ENCODE data around the gene TGM6.

TGM6 gene

DNA sequence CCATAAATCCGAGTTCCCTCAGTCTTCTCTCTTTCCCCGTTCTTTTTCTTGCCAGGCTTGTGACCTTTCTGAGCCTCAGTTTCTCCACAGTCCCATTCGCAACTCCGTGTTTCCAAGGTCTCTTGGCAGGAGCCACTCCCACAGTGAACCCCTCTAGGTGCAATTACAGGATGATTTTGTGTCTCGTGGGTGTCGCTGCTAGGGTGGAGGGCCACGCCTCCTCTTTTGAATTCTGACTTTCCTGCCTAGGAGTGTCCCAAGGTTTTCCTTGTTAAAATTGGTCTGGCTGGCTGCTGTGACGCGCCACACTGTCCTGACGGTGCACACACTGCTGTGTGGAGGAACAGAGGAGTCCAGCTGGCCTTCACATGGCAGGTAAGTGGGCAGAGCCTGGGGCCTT, at the start of gene TGM6:
Gene TGM6, plus strand, starts transcription at position 301 of the 400 bp plus-strand sequence. Its CDS starts 68 bp downstream, at position 369.
- DNase-seq = no peak

- DNase-seq = no peak
Observed at GRCh38 chr20:2331106-2331505, 49.6 kb upstream of the TGM6 start.

DNA sequence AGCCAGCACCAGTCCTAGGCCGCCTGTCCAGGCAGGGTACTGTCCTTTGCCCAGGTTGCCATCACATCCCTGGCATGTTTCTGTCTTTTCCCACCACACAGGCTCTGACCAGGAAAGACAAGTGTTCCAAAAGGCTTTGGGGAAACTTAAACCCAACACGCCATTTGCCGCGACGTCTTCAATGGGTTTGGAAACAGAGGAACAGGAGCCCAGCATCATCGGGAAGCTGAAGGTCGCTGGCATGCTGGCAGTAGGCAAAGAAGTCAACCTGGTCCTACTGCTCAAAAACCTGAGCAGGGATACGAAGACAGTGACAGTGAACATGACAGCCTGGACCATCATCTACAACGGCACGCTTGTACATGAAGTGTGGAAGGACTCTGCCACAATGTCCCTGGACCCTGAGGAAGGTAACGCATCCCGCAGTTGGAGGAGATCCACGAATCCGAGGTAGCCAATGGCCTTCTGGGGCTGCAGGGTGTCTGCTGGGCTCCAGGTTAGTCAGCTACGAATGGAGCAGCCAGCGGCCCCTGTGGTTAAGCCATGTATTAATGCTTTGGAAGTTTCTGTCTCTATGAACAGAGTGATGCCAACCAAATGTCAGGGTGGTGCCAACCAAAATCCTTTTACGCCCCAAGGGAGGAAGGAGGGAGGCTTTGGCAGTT, 48.7 kb upstream of the TGM6 start:
- DNase-seq = no peak

DNA sequence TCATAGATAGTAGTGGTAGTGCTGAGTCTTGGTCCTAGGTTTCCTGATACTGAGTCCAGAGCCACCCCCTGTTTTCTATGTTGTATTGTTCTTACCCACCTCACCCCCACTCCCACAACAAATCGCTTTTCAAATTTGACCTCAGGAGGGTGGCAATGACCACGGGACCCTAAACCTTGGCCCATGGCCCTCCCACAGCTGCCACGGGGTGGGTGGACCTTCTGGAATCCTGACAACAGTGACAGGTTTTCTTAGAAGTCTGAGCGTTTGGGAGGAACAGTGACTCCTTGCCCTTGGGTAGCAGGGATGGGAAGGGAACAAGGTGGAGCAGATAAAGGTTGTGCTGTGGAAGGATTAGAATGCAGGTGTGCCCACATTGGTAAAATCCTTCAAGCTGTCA, 48.0 kb upstream of the TGM6 start:
- no peak for DNase-seq

GRCh38 chr20:2333821-2334220, 46.9 kb upstream of the TGM6 start:
- no peak for DNase-seq

DNA sequence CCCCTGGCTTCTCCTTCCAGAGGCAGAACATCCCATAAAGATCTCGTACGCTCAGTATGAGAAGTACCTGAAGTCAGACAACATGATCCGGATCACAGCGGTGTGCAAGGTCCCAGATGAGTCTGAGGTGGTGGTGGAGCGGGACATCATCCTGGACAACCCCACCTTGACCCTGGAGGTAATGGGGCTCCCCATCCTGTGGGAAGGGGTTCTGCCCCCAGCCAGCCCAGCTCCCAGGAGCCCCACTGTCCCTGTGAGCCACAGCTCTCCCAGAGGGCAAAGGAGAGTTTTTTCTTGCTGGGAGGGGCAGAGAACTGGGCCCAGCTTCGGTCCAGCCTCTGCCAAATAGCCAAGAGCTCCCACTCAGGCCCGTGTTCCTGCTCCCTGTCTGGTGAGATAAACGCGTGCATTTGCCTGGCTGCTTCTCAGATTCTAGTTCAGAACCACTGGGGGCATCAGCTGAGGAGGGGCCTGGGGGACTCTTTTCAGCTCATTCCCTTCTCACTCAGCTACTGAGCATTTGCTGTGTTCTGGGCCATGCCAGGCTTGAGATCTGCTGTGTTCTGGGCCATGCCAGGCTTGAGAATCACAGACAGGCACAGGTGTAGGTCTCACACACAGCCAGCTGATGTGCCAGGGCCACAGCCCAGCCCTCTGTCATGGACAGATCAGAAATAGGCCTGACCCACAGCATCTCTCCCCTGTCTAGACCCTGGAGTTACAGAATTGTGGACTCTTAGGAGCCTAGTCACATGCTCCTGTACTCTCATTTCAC, 45.4 kb upstream of the TGM6 start:
- no peak for DNase-seq

GRCh38 chr20:2336471-2336870, 44.2 kb upstream of the TGM6 start:
- no peak for DNase-seq

- no peak for DNase-seq
Observed at GRCh38 chr20:2337142-2337541, 43.6 kb upstream of the TGM6 start.

GRCh38 chr20:2338411-2339066, 42.2 kb upstream of the TGM6 start:
- DNase-seq = no peak

DNA sequence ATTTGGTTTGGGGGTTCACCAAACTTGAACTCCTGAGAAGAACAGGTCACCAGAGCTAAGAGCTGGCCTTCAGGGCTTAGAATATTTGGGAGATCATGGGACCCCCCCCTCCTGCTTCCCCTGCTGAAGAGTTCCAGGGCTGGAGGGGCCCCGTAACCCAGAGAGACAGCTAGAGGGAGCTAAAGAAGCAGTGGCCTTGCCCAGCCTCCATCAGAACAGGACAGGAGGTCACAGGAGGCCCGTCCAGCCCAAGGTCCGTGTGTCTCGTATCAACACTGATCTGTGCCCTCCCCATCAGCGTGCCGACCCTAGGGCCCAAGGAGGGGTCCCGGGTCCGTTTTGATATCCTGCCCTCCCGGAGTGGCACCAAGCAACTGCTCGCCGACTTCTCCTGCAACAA, 40.6 kb upstream of the TGM6 start:
- DNase-seq = no peak

- DNase-seq = no peak
Observed at GRCh38 chr20:2340823-2341222, 39.9 kb upstream of the TGM6 start.

GRCh38 chr20:2341336-2341735, 39.4 kb upstream of the TGM6 start:
- no peak for DNase-seq

- no peak for DNase-seq
Observed at GRCh38 chr20:2342243-2342642, 38.5 kb upstream of the TGM6 start.

- DNase-seq = no peak
Observed at GRCh38 chr20:2346188-2346587, 34.5 kb upstream of the TGM6 start.

GRCh38 chr20:2348336-2348735, 32.4 kb upstream of the TGM6 start:
- no peak for DNase-seq

- DNase-seq = no peak
Observed at GRCh38 chr20:2349801-2350200, 30.9 kb upstream of the TGM6 start.

GRCh38 chr20:2350606-2351005, 30.1 kb upstream of the TGM6 start:
- DNase-seq = no peak

- no peak for DNase-seq
Observed at GRCh38 chr20:2353231-2353630, 27.5 kb upstream of the TGM6 start.

DNA sequence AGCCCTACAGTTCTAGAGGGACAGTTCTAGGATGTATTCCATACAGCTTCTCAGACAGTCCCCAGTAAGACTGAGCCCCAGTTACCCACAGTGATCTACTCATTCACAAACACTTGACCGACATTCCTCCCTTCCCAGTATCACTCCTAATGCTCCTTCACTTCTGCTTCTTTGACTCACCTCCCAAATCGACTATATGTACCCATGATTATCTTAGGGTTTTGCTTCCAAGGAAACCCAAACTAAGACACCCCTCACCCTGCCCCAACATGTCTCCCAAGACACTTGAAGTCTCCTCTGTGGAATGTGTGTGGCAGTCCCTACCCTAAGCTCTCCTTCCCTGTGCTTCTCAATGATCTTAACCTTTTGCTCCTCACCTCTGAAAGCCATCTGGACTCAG, 23.6 kb upstream of the TGM6 start:
- no peak for DNase-seq

DNA sequence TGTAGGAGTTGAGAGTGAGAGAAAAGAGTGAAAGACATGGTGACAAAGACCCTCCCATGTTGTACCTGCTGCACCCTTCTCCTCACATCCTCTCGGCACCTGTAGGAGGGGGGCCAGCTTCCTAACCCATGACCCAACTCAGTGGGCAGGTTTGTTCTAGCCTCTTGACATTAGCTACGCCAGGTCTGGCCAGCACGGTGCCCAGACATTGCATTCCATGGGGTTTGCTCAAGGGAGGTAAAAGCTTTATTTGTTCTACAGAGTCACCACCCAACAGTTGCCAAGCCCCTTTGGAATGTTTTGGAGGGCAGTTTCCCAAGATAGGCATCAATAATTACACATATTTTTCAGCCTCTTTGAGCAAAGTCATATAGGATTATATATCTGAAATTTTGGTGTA, 22.7 kb upstream of the TGM6 start:
- DNase-seq = no peak

GRCh38 chr20:2361035-2361593, 19.6 kb upstream of the TGM6 start:
- no peak for DNase-seq

DNA sequence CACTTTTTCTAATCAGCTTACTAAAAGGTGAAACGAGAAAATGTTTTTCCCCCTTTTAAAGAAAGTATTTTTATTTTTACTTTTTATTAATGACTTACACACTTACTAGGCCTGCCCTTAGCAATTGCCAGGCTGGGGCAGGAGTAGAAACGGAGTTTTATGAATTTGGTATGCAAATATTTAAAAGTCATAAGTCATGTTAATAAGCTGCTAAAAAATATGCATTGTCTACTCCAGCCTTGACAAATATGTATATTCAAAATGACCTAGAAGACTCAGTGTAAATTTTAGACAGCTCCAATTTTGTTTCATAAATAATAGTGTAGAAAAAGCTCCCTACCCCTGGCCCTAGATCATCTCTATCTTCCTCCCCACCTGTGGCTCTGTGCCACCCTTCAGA, 17.5 kb upstream of the TGM6 start:
- no peak for DNase-seq

DNA sequence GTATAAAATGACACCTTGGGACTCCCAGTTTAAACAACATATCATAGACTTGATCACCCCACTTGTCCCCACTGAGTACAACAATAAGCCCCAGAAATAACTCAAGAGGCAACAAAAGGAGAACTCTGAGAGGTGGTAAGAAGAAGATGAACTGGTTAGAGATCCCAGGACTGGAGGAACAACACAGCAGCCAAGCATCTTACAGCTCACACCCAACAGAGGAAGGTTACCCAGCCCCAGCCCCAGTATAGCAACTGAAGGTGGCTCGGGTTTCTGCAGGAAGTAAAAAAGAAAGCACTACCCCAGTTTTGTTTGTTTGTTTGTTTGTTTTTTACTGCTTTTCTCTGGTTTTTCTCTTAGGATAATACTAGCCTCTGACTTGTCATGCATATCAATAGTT, 17.1 kb upstream of the TGM6 start:
- DNase-seq = no peak

GRCh38 chr20:2364044-2364443, 16.7 kb upstream of the TGM6 start:
- DNase-seq = no peak

All from activated T-cell treated with anti-CD3 and anti-CD28 coated beads, Interleukin-2, amount 50 U/mL, for 48 hours (primary cell).